ENCODE results near the gene ARRB1. TPM values are rescaled to one million over a fixed set of nuclear protein-coding genes. Genes with fewer than 3 reads are reported as not detected.
A peak's percentile ranks its signal among the peaks of the same experiment; 100 is the strongest.

Gene ARRB1
- total RNA-seq, 1 experiment from 2014 or later, result 219 TPM

DNA sequence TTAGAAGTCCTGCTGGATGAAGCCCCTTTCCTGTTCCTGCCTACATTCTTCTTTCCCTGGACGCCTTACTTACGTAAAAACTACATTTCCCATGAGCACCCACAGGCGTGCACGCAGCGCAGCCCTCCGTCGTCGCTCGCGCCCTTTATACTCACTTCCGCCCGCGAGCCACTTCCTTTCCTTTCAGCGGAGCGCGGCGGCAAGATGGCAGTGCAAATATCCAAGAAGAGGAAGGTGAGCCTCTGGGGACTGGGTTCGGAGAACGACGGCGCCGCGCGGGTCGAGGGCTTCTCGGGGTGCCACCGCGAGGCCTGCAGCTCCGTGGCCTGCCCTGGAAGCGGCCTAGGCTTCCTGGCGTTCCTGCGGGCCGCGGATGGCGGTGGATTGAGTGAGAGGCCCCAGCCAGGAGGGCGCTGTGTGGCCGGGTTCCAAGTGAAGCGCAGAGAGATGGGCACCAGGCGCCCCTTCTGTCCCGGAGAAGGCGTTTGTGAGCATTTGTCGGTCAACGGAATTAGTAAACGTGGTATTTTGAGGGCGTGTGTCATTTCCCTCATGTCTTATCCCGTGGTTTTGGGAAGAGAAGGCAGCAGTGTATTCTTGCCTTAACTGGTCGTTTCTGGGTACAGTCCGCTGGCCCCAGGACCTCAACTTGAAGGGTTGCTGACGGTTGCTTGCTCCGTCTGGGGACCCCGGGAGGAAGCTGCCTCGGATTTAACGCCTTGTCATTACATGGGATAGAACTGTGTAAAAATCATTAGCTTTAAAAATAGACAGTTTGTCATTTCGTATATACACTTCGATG, 48.1 kb upstream of the ARRB1 start, which contains the start of gene RPS3:
Gene RPS3, plus strand, starts transcription at position 175 of the 802 bp plus-strand sequence. Its CDS starts 30 bp downstream, at position 205.
- TSS peak; percentile 55 for BruUV-seq (replicated peaks)
- intact Hi-C loops (cut with micrococcal nuclease; ENCODE audit: unreplicated experiment), result no loop called here
- ATAC-seq (peak; percentile 97), DNase-seq (ENCODE audit: low read depth, low spot score) (peak; percentile 69)
- in situ Hi-C loops (cut with HindIII; ENCODE audit: low pct_unique_long_range_greater_than_20kb, low sequenced_read_pairs), result no loop called here
- no peaks in the 10 kb centered on the region for H3K9me3 ChIP-seq (ENCODE audit: control insufficient read depth, insufficient read depth, low read depth, low read length)
- ChIA-PET POLR2A (interaction anchor here (0.6 kb wide), 1 partner anchor 119 kb away, joined by 3 read pairs; no protein-coding TSS in a partner anchor), CTCF (no interaction called here)
- TF ChIP-seq, protein P1, sequence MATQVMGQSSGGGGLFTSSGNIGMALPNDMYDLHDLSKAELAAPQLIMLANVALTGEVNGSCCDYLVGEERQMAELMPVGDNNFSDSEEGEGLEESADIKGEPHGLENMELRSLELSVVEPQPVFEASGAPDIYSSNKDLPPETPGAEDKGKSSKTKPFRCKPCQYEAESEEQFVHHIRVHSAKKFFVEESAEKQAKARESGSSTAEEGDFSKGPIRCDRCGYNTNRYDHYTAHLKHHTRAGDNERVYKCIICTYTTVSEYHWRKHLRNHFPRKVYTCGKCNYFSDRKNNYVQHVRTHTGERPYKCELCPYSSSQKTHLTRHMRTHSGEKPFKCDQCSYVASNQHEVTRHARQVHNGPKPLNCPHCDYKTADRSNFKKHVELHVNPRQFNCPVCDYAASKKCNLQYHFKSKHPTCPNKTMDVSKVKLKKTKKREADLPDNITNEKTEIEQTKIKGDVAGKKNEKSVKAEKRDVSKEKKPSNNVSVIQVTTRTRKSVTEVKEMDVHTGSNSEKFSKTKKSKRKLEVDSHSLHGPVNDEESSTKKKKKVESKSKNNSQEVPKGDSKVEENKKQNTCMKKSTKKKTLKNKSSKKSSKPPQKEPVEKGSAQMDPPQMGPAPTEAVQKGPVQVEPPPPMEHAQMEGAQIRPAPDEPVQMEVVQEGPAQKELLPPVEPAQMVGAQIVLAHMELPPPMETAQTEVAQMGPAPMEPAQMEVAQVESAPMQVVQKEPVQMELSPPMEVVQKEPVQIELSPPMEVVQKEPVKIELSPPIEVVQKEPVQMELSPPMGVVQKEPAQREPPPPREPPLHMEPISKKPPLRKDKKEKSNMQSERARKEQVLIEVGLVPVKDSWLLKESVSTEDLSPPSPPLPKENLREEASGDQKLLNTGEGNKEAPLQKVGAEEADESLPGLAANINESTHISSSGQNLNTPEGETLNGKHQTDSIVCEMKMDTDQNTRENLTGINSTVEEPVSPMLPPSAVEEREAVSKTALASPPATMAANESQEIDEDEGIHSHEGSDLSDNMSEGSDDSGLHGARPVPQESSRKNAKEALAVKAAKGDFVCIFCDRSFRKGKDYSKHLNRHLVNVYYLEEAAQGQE (IDR thresholded peaks at IDR 0.05; ENCODE audit: insufficient read depth in 1 of 2, low read depth in 2 of 2, low read length in 1 of 2), result peak in 1 of 2 experiments; percentile 58; a peak in 1 of 4 replicates
- TF ChIP-seq POLR2AphosphoS5 (IDR thresholded peaks at IDR 0.05; ENCODE audit: low read depth, low read length) (peak; percentile 100), SIN3A (IDR thresholded peaks at IDR 0.05; ENCODE audit: borderline replicate concordance, insufficient read depth, low read depth, low read length) (peak; percentile 63), TCF7L2 (IDR thresholded peaks at IDR 0.05; ENCODE audit: low read depth, low read length) (peak; percentile 56; the same call in 1 of the 2 replicates)
- TF ChIP-seq, protein P2, sequence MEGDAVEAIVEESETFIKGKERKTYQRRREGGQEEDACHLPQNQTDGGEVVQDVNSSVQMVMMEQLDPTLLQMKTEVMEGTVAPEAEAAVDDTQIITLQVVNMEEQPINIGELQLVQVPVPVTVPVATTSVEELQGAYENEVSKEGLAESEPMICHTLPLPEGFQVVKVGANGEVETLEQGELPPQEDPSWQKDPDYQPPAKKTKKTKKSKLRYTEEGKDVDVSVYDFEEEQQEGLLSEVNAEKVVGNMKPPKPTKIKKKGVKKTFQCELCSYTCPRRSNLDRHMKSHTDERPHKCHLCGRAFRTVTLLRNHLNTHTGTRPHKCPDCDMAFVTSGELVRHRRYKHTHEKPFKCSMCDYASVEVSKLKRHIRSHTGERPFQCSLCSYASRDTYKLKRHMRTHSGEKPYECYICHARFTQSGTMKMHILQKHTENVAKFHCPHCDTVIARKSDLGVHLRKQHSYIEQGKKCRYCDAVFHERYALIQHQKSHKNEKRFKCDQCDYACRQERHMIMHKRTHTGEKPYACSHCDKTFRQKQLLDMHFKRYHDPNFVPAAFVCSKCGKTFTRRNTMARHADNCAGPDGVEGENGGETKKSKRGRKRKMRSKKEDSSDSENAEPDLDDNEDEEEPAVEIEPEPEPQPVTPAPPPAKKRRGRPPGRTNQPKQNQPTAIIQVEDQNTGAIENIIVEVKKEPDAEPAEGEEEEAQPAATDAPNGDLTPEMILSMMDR (IDR thresholded peaks at IDR 0.05), result no peak; the same call in 1 of the 2 replicates
- peaks cover 45% of the 10 kb centered on the region for H3K36me3 ChIP-seq (ENCODE audit: control insufficient read depth, insufficient read depth, low read length)
- no peaks in the 10 kb centered on the region for H3K27me3 ChIP-seq (ENCODE audit: control insufficient read depth, insufficient read depth, low read length)
- H3K4me3 ChIP-seq (ENCODE audit: low read depth in 2 of 2, low read length in 2 of 2), result peak within 1 kb of the TSS; percentile 78 to 85
- H3K4me1 ChIP-seq (ENCODE audit: control insufficient read depth, insufficient read depth, low read length), result peaks cover 29% of the 10 kb centered on the region
- H3K27ac ChIP-seq (ENCODE audit: low read length), result peak within 1 kb of the TSS; percentile 99

DNA sequence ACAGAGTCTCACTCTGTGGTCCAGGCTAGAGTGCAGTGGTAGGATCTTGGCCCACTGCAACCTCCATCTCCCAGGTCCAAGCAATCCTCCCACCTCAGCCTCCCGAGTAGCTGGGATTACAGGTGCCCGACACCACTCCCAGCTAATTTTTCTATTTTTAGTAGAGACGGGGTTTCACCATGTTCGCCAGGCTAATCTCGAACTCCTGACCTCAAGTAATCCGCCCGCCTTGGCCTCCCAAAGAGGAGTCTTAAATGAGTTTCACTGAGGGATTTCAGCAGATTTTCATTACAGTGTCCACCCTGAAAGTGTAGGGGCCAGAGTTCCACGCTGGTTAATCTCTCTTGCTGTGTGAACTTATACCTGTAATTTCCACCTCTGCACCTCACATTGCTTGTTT, 47.4 kb upstream of the ARRB1 start:
- intact Hi-C loops (cut with micrococcal nuclease; ENCODE audit: unreplicated experiment), result no loop called here
- Histone ChIP-seq H3K27me3 (ENCODE audit: control insufficient read depth, insufficient read depth, low read length) (no peaks in the 10 kb centered on the region), H3K4me1 (ENCODE audit: control insufficient read depth, insufficient read depth, low read length) (peaks cover 25% of the 10 kb centered on the region), H3K27ac (ENCODE audit: low read length) (no peak overlapping the region), H3K4me3 (ENCODE audit: low read depth in 2 of 2, low read length in 2 of 2) (peak overlapping the region; percentile 78 to 85), H3K36me3 (ENCODE audit: control insufficient read depth, insufficient read depth, low read length) (peaks cover 40% of the 10 kb centered on the region), H3K9me3 (ENCODE audit: control insufficient read depth, insufficient read depth, low read depth, low read length) (no peaks in the 10 kb centered on the region)
- TF ChIP-seq SIN3A (IDR thresholded peaks at IDR 0.05; ENCODE audit: borderline replicate concordance, insufficient read depth, low read depth, low read length) (no peak), POLR2AphosphoS5 (IDR thresholded peaks at IDR 0.05; ENCODE audit: low read depth, low read length) (no peak), TCF7L2 (IDR thresholded peaks at IDR 0.05; ENCODE audit: low read depth, low read length) (no peak)
- TF ChIP-seq, protein P1 (IDR thresholded peaks at IDR 0.05; ENCODE audit: insufficient read depth in 1 of 2, low read depth in 2 of 2, low read length in 1 of 2), result no peak
- TF ChIP-seq, protein P2 (IDR thresholded peaks at IDR 0.05), result no peak
- in situ Hi-C loops (cut with HindIII; ENCODE audit: low pct_unique_long_range_greater_than_20kb, low sequenced_read_pairs), result no loop called here
- BruUV-seq (replicated peaks), result no TSS peak
- ChIA-PET CTCF (no interaction called here), POLR2A (no interaction called here)
- ATAC-seq, result 0 out of 2 replicates have a peak, but pooled peaks have one; percentile 1
- no peak for DNase-seq (ENCODE audit: low read depth, low spot score)
